MG63 (cell line): ENCODE results near the gene PFDN4. TPM values are rescaled to one million over a fixed set of nuclear protein-coding genes. Genes with fewer than 3 reads are reported as not detected.

ENCODE experiments used
- DNase-seq: peaks from one replicate; pipeline ENCODE4 v3.0.0-alpha.2; 2020
- H3K27me3 ChIP-seq: fragments of 250-450 bp; sonication (Bioruptor Pico); 2 replicates; pipeline ENCODE4 v1.5.1; 2020; ENCODE audit warnings: mild to moderate bottlenecking, moderate library complexity
- H3K36me3 ChIP-seq: fragments of 250-450 bp; sonication (Bioruptor Pico); 2 replicates; pipeline ENCODE4 v1.5.1; 2020; ENCODE audit warnings: mild to moderate bottlenecking, moderate library complexity
- H3K4me3 ChIP-seq: fragments of 250-450 bp; sonication (Bioruptor Pico); 2 replicates; pipeline ENCODE4 v1.5.1; 2020; ENCODE audit warnings: mild to moderate bottlenecking, moderate library complexity
- H3K9me3 ChIP-seq: fragments of 250-450 bp; sonication (Bioruptor Pico); 2 replicates; pipeline ENCODE4 v1.5.1; 2020; ENCODE audit warnings: mild to moderate bottlenecking, moderate library complexity
- total RNA-seq: library from RNA; depleted of rRNA; stranded (reverse); fragments of >200 nt; shearing (Covaris generic); gene quantifications from 2 replicates; pipeline ENCODE4 v1.2.3, GENCODE V29; 2014; ENCODE audit warnings: low replicate concordance; rRNA removed

PFDN4 gene, protein sequence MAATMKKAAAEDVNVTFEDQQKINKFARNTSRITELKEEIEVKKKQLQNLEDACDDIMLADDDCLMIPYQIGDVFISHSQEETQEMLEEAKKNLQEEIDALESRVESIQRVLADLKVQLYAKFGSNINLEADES
- 188 and 339 TPM in 2 replicates for total RNA-seq

DNA sequence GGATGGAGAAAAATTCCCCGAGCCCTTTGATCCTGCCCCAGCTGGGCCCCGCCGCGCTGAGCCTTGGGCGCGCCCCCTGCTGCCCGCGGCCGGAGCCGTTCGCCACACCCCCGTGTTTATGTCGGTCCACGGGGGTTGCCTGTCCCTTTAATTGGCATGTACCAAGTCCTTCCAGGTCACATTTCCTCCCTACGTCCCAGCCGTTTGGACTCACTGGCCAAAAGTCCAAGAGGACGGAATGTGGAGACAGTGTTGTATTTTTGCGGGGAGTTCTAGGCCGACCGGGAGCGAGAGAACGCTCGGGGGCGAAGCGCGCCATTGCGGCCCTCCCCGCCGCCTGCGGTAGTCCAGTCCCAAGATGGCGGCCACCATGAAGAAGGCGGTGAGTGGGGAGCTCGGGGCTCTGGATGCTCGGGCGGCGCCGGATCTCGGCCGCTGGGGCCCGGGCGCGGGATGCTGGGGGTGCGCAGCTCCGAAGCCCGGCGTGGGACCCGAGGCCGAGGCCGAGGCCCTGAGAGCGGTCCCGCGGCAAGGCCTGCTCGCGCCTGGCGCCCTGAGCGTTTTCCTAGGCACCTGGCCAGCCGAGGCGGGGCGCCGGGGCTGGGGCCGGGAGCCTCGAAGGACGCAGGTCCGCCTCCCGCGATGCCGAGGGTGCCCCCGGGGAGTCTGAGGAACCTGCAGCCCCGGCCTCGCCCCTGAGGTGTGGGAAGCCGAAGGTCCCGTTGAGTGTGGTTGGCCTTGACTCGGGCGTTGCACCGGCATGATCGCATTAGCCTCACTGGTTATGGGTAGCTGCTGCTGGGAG, at the start of gene PFDN4:
PFDN4 (plus strand) TSS at position 345 of the 805 bp plus-strand sequence; CDS start at position 359, 14 bp downstream.
- Histone ChIP-seq H3K27me3 (no peaks in the 10 kb centered on the region), H3K36me3 (peaks cover 31% of the 10 kb centered on the region), H3K9me3 (no peaks in the 10 kb centered on the region; the same call in 1 of the 2 replicates), H3K4me3 (peak within 1 kb of the TSS; percentile 96)
- DNase-seq = peak; percentile 89

DNA sequence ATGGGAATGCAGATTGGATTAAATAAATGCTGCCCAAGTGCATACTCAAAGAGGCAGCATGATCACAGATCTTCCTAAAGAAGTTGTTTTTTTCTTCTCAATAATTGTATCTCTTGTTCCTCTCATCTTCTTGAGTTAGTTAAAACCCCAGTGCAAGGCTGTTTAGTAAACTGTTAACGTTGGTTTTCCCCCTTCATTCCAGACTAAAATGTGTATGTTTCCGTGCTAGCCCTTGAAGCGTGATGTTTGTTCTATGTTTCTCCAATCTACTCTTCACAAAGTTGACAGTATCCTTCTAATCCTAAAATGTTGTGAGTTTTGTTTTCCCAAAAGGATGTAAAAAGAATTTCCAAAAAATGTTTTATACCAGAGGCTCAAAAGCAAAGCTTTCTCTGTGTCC, 49.7 kb upstream of the PFDN4 start:
- H3K27me3 ChIP-seq = peaks cover 4% of the 10 kb centered on the region; the same call in 1 of the 2 replicates
- no peak overlapping the region for H3K4me3 ChIP-seq
- DNase-seq = no peak
- no peaks in the 10 kb centered on the region for H3K36me3 ChIP-seq
- H3K9me3 ChIP-seq = no peaks in the 10 kb centered on the region

DNA sequence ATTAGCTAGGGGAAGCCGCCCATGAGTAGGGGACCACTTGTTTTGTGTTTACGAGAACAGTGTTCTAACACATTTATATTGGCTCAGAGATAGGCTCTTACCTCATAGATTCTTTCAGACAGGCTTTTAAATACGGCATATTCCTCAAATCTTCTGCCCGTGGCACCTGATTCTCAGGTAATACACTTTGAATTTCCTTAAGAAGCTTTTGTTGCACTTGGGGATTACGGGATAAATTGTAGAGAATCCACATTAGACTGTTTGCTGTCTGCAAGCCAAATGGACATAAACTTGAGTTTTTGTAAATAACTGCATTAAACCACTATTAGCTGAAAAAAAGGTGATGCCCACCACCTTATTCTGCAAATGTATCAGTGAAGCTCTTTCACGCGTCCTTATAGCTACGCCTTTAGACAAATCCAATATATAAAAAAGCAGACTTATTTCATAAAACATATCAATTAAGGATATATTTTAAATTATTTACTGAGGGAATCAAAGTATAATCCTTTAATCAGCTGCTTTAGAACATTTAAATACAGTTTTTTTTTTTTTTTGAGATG, 49.0 kb upstream of the PFDN4 start:
- Histone ChIP-seq H3K36me3 (no peaks in the 10 kb centered on the region), H3K27me3 (peaks cover 4% of the 10 kb centered on the region; the same call in 1 of the 2 replicates), H3K4me3 (no peak overlapping the region), H3K9me3 (no peaks in the 10 kb centered on the region)
- no peak for DNase-seq

DNA sequence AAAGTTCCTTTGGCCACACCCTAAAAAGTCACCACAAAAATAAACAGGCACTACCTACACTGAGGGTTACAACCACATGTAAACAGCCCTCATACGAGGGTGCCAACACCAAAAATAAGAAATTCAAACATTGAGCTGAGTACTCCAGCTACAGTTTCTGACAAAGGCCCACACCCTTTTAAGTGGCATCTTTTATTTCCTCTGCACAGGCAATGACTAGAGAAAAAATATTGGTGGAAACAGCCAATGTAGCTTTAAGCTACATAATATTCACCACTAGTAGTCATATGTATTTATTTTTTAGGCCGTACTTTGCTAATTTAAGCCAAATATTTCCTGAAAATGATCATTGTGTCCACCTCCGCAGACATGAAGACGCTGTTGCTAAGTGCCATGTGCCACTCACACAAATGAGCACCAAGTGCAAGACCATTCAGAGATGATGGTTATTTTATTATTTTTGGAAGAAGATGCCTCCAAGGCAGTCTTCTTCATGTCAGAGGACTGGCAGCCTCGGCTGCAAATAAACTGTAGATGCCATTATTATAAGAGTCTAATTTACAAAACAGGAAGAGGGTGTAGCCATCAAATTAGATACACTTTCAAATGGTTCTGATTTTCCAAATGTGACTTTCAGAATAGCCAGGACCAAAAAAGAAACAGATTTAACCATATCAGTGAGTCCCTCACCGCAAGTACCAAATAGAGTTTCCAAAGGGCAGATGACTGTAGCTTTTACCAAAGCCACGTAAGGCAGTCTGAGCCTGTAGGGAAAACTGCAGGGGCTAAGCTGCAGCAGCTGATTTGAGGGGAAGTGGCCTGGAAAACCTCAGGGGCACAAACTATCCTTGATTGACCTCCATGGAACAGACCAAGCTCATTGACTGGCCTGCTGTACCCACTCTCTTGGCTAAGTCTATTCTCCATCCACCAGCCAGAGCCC, 47.6 kb upstream of the PFDN4 start:
- no peak for DNase-seq
- no peaks in the 10 kb centered on the region for H3K36me3 ChIP-seq
- peaks cover 4% of the 10 kb centered on the region; the same call in 1 of the 2 replicates for H3K27me3 ChIP-seq
- H3K9me3 ChIP-seq = no peaks in the 10 kb centered on the region
- H3K4me3 ChIP-seq = no peak overlapping the region

DNA sequence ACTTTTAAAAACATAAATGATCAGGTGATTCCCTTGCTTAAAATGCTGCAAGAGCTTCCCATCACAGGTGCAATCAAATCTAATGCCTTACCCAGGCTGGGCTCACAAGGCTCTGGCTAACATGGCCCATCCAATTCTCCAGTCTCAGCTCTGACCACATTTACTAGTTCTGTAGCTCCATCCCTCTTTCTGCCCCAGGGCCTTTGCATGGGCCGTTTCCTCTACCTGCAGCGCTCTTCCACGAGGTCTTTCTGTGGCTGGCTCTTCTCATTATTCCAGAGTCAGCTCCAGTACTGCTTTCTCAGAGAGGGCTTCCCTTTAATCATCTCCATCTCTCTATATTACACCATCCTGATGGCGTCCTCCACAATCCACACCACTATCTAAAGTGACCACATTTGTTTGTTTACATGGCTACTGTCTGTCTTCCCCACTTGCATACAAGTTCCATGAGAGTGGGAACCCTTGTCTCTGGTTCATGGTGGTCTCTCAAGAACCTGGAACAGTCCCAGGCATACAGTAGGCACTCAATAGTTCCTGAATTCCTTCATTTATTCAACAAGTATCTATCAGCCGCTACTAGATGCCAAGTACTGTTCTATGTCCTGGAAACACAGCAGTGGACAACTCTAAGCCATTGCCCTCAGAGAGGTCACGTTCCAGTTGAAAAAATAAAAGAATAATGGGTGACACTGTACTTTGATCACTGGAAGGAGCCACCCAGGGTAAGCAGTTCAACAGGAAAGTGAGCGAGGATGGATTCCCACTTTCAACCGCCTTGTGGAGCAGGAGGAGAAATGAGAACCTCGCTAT, 46.7 kb upstream of the PFDN4 start:
- DNase-seq = no peak
- no peaks in the 10 kb centered on the region for H3K9me3 ChIP-seq
- peaks cover 4% of the 10 kb centered on the region; the same call in 1 of the 2 replicates for H3K27me3 ChIP-seq
- H3K36me3 ChIP-seq = no peaks in the 10 kb centered on the region
- no peak overlapping the region for H3K4me3 ChIP-seq

DNA sequence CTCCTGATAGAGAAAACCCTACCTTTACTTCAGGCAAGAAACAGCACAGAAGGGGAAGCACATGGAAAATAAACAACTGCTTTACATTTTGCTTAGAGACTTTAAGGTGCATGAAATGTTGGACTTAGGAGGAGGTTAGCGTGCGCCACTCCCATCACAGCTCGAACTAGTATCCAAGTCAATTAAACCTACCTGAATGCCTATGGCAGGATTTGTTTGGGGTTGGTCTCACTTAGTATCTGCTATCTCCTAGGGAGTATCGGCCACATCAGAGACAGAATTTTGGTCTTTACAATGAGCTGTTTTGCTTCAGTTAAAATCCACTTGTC, 46.1 kb upstream of the PFDN4 start:
- H3K9me3 ChIP-seq = no peaks in the 10 kb centered on the region
- H3K4me3 ChIP-seq = no peak overlapping the region
- no peaks in the 10 kb centered on the region for H3K36me3 ChIP-seq
- DNase-seq = no peak
- H3K27me3 ChIP-seq = no peaks in the 10 kb centered on the region

DNA sequence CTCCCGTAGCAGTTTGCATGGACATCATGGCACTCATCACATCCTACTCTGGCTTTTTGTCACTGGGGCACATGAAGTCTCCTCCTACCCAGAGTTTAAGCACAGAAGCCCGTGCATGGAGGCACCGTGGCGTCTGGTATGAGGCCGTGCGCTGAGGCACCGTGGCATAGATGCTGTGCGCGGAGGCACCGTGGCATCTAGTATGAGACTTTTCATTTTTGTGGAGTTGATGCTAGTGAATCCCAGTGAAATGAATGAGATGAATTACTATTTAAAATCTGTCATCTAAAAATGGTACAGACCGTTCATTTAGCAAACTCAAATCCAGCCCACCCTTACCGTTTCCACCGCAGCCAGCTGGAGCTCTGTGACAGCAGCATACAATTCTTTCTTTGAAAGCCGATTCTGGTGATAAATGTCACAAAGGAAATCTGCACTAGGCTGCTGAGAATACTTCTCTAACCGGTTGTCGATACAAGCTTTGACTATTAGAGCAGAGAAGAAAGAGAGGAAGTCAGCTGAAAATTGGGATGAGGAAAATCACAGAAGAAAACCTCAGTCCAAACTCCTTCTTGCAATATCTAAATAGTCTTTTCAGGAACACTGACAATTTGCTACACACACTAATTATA, 45.4 kb upstream of the PFDN4 start:
- no peak for DNase-seq
- no peaks in the 10 kb centered on the region for H3K9me3 ChIP-seq
- no peaks in the 10 kb centered on the region for H3K27me3 ChIP-seq
- H3K4me3 ChIP-seq = no peak overlapping the region
- no peaks in the 10 kb centered on the region for H3K36me3 ChIP-seq

DNA sequence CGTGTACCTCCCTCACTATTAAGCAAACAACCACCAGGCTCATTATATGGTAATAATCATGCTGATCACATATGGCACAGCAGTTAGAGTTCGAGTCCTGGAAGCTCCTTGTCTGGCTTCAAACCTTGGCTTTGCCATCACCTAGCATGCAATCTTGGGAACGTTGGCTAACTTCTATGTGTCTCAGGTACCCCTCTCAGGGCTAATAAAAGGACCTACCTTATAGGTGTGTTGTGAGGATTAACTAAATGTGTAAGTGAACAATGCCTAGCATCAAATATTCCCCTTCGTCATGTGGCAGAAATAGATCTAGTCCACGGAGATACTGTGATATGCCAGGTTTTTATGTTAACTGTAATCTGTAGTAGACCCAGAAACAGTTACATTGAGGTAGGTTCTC, 44.5 kb upstream of the PFDN4 start:
- Histone ChIP-seq H3K36me3 (no peaks in the 10 kb centered on the region), H3K4me3 (no peak overlapping the region), H3K9me3 (no peaks in the 10 kb centered on the region), H3K27me3 (no peaks in the 10 kb centered on the region)
- DNase-seq = no peak

DNA sequence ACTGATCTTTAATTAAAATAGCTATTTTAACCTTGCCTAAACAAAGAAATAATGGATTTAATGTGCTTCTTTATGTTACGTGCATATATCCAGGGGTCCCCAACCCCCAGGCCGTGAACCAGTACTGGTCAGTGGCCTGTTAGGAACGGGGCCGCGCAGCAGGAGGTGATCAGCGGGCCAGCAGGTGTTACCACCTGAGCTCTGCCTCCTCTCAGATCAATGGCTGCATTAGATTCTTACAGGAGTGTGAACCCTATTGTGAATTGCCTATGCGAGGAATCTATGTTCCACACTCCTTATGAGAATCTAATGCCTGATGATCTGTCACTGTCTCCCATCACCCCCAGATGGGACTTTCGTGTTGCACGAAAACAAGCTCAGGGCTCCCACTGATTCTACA, 42.9 kb upstream of the PFDN4 start:
- no peaks in the 10 kb centered on the region for H3K36me3 ChIP-seq
- no peak for DNase-seq
- no peaks in the 10 kb centered on the region for H3K9me3 ChIP-seq
- no peak overlapping the region for H3K4me3 ChIP-seq
- no peaks in the 10 kb centered on the region for H3K27me3 ChIP-seq

DNA sequence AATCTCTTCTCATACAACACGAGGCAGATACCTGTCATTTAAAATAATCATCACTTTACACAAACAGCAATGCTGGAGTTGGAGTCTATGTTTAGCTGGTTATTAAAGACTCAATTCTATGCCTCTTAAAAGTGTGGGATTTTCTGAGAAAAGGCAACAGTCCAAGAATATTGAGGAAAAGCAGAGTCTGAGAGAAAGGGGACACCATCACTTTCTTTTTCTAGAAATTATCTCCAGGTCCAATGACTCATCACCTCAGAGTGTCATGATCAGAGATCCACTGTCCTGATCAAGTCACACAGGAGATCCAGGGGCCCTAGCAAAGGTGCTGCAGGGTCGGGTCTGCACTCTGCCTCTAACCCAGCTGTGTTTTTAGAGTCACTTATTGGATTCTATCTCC, 42.1 kb upstream of the PFDN4 start:
- Histone ChIP-seq H3K36me3 (no peaks in the 10 kb centered on the region), H3K9me3 (no peaks in the 10 kb centered on the region), H3K27me3 (no peaks in the 10 kb centered on the region), H3K4me3 (no peak overlapping the region)
- DNase-seq = no peak

DNA sequence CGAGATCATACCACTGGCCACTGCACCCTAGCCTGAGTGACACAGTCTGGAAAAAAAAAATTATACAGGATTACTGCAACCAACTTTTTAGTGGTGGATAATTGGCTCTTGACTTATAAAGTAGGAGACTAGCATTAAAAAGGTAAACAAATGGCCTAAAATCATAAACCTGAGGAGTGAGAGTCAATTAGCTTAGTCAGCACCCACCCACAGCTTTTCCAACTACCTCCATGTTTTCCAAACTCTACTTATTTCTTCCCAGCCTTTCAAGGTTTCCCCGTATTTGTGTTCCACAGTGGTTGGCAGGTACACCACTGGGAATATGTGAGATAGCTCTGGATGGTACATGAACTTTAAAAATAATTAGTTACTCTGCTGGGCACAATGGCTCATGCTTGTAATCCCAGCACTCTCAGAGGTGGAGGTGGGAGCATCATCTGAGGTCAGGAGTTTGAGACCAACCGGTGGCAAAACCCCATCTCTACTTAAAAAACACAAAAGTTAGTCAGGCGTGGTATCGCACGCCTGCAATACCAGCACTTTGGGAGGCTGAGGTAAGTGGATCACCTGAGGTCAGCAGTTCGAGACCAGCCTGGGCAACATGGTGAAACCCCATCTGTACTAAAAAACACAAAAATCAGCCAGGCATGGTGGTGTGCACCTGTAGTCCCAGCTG, 40.8 kb upstream of the PFDN4 start:
- Histone ChIP-seq H3K27me3 (no peaks in the 10 kb centered on the region), H3K36me3 (no peaks in the 10 kb centered on the region), H3K4me3 (no peak overlapping the region), H3K9me3 (no peaks in the 10 kb centered on the region)
- DNase-seq = no peak

DNA sequence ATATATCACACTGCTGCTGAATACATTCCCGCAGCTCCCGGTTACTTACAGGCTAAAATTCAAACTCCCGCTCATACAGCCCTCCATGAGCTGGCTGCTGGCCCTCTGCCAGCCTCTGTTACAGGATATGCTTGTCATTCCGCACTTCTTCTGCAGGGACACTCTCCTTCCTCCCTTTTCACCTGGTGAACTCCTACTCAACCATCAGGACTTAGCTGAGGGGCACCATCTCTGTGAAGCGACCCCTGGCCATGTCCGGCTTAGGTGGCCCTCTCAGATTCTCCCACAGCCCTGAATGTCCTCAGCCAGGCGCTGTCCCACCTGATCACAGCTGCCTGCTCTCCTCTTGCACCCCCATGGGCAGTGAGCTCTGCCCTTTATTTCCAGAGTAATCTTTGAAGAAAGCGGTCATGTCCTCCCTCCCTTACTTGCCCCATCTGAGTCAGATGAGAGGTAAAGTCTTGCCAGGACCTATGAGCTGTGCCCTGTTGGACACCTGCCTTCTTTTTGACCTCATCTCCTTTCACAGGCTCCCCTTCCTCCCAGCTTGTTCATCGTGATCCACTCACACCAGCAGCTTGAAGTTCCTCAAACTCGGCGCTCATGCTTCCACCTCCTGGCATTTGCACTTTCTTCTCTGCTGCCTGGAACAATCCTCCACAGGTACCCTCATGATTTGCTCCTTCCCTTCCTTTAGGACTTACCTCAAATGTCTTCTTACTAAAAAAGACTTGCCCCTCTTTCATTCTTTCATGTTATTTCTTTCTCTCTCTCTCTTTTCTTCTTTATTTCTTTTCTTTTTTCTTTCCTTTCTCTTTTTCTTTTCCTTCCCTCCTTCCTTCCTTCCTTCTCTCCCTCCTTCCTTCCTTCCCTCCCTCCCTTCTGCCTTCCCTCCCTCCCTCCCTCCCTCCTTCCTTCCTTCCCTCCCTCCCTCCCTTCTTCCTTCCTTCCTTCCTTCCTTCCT, 39.7 kb upstream of the PFDN4 start:
- H3K9me3 ChIP-seq = no peaks in the 10 kb centered on the region
- no peaks in the 10 kb centered on the region for H3K36me3 ChIP-seq
- H3K27me3 ChIP-seq = peaks cover 3% of the 10 kb centered on the region
- no peak overlapping the region for H3K4me3 ChIP-seq
- peak; percentile 86 for DNase-seq

DNA sequence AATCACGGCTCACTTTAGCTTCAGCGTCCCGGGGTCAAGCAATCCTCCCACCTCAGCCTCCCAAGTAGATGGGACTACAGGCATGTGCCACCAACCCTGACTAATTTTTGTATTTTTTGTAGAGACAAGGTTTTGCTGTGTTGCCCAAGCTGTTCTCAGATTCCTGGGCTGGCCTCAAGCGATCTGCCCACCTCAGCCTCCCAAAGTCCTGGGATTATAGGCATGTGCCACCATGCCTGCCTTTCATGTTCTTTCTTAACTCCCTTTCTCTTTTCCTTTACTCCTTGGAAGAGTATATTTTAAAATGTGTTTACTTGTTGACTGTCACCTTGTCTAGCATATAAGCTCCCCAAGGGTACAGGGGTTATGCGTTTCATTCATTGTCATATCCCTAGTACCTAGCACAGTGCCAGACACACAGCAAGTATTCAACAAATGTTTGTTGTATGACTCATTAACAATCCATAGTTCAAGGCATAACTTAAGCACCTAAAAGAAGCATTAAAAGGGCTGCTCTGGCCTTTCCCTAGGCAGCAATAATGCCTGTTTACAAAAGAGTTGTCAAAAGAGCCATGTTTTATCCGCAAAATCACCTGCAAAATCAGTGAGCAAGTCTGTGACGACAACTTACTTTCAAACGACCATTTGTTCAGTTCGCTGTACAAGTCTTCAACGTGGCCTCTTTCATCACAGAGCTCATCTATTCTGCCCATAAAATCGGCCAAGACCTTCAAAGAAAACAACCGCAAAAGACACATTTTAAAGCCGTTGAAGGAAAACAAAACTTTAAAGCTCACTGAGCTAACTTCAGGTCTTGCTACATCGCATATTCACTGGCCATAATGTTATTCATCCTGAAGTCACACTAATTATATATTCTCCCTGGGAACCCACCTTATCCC, 38.7 kb upstream of the PFDN4 start:
- H3K27me3 ChIP-seq = peaks cover 11% of the 10 kb centered on the region
- DNase-seq = no peak
- H3K9me3 ChIP-seq = no peaks in the 10 kb centered on the region
- no peaks in the 10 kb centered on the region for H3K36me3 ChIP-seq
- H3K4me3 ChIP-seq = no peak overlapping the region
